Jurkat, Clone E6-1 (cell line): Measurements from ENCODE around the gene GASK1A.

Experiments used
- DNase-seq: peaks from one replicate; pipeline ENCODE4 v3.0.0-alpha.2; 2011; ENCODE audit warnings: low read depth, low spot score
- H3K4me3 ChIP-seq: 2 replicates; pipeline ENCODE4 v1.5.1; 2011; ENCODE audit warnings: mild to moderate bottlenecking, low read length, control low read depth, moderate library complexity

GASK1A gene

GRCh38 chr3:43075904-43076661 is 97.0 kb downstream of the GASK1A start:
- H3K4me3 ChIP-seq = no peak overlapping the region
- DNase-seq = no peak

DNA sequence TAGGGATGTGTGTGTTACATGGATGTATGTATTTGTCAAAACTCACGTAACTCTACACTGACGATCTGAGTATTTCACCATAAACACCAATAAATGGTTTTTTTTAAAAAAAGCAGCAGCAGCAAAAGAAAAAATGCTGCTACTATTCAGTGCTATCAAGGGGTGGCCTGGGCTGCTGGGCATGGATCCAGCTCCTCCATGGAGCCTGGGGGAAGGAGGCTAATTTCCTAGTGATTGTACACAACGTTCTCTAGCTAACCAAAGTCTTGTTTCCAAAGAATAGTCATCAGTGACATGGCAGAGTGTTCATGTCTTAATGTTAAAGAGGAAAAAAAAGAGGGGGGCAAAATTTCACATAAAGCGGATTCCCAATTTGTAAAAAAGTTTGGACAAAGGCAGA is 97.7 kb downstream of the GASK1A start:
- H3K4me3 ChIP-seq = no peak overlapping the region
- DNase-seq = no peak

GRCh38 chr3:43077261-43077660 is 98.2 kb downstream of the GASK1A start:
- DNase-seq = no peak
- no peak overlapping the region for H3K4me3 ChIP-seq

GRCh38 chr3:43077707-43078106 is 98.6 kb downstream of the GASK1A start:
- no peak overlapping the region for H3K4me3 ChIP-seq
- no peak for DNase-seq

DNA sequence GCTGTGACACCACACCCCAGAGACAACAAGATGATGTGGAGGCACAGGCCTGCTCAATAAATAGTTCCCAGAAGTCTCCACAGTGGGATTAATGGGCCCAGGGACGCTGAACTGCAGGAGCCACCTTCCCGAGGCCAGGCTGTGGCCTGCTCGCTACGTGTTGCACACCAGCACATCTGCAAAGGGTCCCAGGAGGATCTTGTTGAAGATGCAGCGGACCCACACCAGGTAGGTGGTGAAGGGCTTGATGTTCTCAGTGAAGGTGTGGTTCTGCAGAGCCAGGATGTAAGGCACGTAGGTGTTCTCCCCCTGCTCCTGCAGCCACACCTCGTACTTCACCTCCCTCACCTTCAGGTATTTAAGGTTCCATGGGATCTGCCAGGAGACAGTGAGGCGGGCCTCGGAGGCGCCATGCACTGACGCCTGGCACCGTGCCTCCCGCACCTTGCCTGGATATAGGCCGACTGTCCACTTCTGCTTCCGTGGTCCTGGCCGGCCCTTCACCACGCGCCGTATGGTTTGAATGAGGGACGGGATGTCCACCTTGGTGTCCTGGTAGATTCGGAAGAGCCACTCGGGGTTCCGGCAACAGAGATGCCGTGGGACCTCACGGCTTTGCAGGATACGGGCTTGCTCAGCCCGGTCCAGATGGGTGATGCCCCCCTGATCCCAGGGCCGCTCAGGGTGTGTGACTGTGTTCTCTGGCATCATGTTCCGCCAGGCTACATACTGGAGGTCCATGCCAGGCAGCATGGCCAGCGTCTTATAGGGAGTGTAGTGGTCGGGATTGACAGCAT is 100.6 kb downstream of the GASK1A start:
- no peak for DNase-seq
- H3K4me3 ChIP-seq = no peak overlapping the region

GRCh38 chr3:43080726-43081568 is 101.8 kb downstream of the GASK1A start:
- H3K4me3 ChIP-seq = no peak overlapping the region
- no peak for DNase-seq

DNA sequence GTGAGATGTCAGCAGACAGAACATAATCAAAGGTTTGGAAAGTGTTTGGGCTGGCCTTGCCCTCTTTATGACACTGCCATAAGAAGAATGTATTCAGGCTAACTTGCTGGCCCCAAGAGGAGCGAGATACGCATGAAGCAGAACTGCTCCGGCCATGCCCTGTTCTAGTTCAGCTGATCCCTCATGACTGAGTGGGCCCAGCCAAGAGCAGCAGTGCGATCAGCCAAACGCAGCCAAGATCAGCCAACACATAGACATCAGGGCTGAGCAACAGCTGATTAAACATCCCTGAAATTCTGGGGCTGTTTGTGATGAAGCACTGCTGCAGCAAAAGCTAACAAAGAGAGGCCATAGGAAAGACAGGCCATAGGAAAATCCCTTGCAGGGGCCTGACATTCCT is 102.7 kb downstream of the GASK1A start:
- no peak overlapping the region for H3K4me3 ChIP-seq
- DNase-seq = no peak

GRCh38 chr3:43082457-43082856 is 103.3 kb downstream of the GASK1A start:
- no peak overlapping the region for H3K4me3 ChIP-seq
- DNase-seq = no peak

DNA sequence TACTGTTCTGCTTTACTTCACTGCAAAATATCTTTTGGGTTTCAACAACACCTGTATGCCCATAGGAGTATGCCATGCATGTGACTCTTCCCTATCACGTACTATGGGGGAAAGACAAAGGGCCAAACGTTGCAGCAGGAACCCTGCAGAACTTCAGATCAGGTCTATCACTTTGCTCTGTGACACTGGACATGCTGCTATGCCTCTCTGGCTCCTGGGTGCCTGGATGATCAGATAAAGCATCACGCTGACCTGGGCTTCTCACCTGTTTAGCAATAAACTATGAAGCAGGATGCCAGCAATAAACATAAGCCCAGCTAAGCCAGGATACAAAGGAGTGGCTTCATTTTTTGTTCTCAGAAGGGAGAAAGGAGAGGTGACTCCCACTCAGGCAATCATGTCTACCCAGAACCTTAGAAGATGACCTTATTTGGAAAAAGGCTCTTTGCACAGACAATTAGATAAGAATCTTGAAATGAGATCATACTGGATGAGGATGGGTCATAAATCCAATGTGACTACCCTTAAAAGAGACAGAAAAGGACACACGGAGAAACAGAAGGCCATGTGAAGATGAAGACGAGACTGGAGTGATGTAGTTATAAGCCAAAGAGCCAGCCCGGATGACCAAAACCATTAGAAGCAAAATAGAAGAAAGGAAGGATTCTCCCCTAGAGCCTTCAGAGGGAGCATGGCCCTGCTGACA is 107.5 kb downstream of the GASK1A start:
- DNase-seq = no peak
- H3K4me3 ChIP-seq = no peak overlapping the region

GRCh38 chr3:43087249-43087776 is 108.2 kb downstream of the GASK1A start:
- no peak for DNase-seq

GRCh38 chr3:43089081-43089480 is 110.0 kb downstream of the GASK1A start:
- no peak overlapping the region for H3K4me3 ChIP-seq
- DNase-seq = no peak

More at GRCh38 chr3:43087249-43087776, 108.2 kb downstream of the GASK1A start:
- H3K4me3 ChIP-seq = no peak overlapping the region

GRCh38 chr3:43090238-43090637 is 111.1 kb downstream of the GASK1A start:
- H3K4me3 ChIP-seq = no peak overlapping the region
- DNase-seq = no peak

DNA sequence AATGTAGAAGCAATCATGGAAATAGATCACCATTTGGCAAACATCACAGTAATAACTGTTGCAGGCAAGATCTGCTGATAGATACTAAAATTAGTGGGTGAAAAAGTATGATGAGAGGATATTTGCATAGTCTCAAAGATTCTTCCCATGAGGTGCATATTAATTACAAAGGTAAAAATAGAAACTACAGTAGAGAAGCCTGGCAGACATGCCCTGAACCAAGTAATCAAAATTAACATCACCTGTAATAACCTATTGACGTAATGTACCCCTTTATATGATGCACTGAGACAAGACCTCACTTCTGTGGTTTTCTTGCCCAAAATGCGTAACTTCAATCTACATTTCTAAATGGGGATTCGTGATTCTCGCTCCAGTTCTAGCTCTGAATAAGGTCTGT is 112.4 kb downstream of the GASK1A start:
- no peak for DNase-seq
- H3K4me3 ChIP-seq = no peak overlapping the region

DNA sequence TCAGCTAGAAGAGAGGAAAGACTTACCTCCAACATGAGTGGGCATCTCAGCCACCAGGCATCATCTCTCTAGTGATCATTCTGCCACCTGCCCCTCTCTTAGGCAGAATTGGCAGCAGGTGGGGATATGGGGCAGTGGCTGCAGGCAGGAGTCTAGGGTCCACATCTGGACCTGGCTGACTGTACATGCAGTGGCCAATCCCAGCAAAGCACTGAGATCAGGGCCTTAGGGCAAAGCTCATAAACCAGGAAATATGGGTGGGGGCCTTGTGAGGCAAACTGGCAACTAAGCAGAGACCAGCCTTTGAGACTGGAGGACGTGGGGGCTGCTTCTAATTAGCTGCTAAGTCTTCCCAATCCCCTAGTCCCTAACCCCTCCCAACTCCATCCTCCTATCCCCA is 113.9 kb downstream of the GASK1A start:
- no peak for DNase-seq
- no peak overlapping the region for H3K4me3 ChIP-seq

DNA sequence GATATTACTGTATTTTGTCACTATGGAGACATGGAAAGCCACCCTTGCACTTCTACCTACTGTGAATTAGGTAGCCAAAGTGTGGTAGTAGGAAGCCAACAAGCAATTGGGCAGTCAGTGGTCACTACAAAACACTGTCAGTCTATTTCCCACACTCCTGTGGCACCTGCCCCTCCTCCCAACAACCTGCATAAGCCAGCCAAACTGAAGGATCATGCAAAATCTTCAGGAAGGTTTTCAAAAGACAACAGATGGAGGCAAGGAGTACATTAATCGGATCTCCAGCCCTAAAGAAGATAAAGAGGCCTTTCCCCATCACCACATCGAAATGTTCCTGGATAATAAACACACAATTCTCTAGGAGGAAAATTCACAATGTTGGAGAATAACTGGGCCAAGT is 114.9 kb downstream of the GASK1A start:
- H3K4me3 ChIP-seq = no peak overlapping the region
- DNase-seq = no peak

DNA sequence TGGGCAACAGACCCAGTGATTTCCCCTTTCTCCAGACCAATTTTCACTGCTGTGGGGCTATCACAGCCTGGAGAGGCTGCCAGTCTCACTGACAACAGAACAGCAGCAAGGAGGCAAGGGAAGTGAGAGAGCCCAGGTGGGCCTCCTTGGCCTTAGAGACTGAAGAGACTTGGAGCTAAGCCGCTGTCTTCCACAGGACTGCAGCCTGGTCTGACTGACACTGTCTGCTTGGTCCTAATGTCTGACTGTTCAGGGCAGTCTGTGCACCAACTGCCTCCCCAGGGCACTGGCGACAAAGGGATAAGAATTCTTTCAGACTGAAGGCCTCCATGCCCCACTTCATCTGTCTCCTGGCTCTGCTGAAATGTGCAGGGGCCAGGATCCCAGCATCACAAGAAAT is 115.3 kb downstream of the GASK1A start:
- DNase-seq = no peak
- no peak overlapping the region for H3K4me3 ChIP-seq

DNA sequence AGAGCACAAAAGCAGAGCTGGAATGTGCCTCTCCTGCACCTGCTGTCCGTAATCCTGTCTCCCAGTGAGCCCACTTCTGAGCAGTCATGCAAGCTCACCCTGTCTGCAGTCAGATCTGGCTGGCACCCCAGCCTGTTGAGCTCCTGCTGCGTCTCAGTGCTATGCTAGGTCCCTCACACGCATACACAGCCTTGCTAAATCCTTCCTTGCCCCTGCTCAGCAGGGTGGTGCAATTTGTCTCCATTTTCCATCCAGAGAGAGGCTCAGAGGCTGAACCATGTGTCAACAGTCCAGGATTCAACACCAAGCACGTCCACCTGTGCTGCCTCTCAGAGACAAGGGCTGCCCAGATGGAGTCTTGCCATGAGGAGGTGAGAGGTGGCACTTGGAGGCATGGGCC is 115.7 kb downstream of the GASK1A start:
- DNase-seq = no peak
- H3K4me3 ChIP-seq = no peak overlapping the region

GRCh38 chr3:43095370-43095769 is 116.3 kb downstream of the GASK1A start:
- H3K4me3 ChIP-seq = no peak overlapping the region
- DNase-seq = no peak

DNA sequence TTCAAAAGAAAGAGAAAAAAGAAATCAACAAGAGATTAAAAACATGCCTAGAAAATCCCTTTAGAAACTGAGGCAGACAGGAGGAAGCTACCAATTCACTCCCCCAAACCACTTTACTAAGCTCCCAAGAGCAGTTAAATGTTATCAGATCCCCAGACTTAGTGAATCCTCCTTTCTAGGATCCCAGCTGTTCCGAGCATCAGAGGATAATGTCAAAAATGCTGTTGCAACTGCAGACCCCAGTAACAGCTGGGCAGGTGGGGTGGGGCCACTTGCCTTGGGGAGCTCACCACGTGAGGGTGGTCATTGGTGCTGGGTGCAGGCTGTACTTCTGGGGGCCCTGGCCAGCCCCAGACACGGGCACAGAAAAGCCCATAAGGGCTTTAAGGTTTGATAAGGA is 117.7 kb downstream of the GASK1A start:
- no peak overlapping the region for H3K4me3 ChIP-seq
- DNase-seq = no peak
